SKM-1 (cell line): Measurements from ENCODE around the gene CLDND1.

ENCODE experiments used
- DNase-seq: peaks from one replicate; lab custom pipeline; 2025; ENCODE audit not compliant: unreplicated experiment; lab: John Stamatoyannopoulos, UW

The CLDND1 gene

GRCh38 chr3:98552232-98553020, 29.7 kb upstream of the CLDND1 start:
- DNase-seq = no peak

- DNase-seq = no peak
These were observed 29.1 kb upstream of the CLDND1 start for GRCh38 chr3:98551754-98552153.

GRCh38 chr3:98551236-98551635, 28.5 kb upstream of the CLDND1 start:
- DNase-seq = no peak

GRCh38 chr3:98550833-98551232, 28.1 kb upstream of the CLDND1 start:
- DNase-seq = no peak

- DNase-seq = no peak
These were observed 25.8 kb upstream of the CLDND1 start for GRCh38 chr3:98548544-98548943.

- no peak for DNase-seq
These were observed 23.2 kb upstream of the CLDND1 start for GRCh38 chr3:98545940-98546339.

GRCh38 chr3:98542623-98543022, 19.9 kb upstream of the CLDND1 start:
- no peak for DNase-seq

- DNase-seq = no peak
These were observed 19.0 kb upstream of the CLDND1 start for GRCh38 chr3:98541695-98542094.

- no peak for DNase-seq
These were observed 17.6 kb upstream of the CLDND1 start for GRCh38 chr3:98540346-98540745.

GRCh38 chr3:98536456-98537017, 13.8 kb upstream of the CLDND1 start:
- no peak for DNase-seq

- no peak for DNase-seq
These were observed 12.0 kb upstream of the CLDND1 start for GRCh38 chr3:98534734-98535133.

- DNase-seq = no peak
These were observed 11.5 kb upstream of the CLDND1 start for GRCh38 chr3:98534168-98534567.

GRCh38 chr3:98532709-98533571, 10.2 kb upstream of the CLDND1 start:
- no peak for DNase-seq

GRCh38 chr3:98532275-98532637, 9.6 kb upstream of the CLDND1 start:
- no peak for DNase-seq

- no peak for DNase-seq
These were observed 9.0 kb upstream of the CLDND1 start, which contains the start of gene GPR15 for GRCh38 chr3:98531622-98532274. Gene GPR15 (plus strand): TSS chr3:98531978. CDS start chr3:98532034, 56 bp downstream.

GRCh38 chr3:98530676-98531075, 8.0 kb upstream of the CLDND1 start:
- no peak for DNase-seq

- DNase-seq = no peak
These were observed 7.3 kb upstream of the CLDND1 start for GRCh38 chr3:98529856-98530459.

GRCh38 chr3:98528474-98529346, 6.0 kb upstream of the CLDND1 start:
- no peak for DNase-seq

GRCh38 chr3:98525494-98525893, 2.8 kb upstream of the CLDND1 start:
- DNase-seq = no peak
